ENCODE data around the gene GNAS-AS1.

Gene GNAS-AS1

DNA sequence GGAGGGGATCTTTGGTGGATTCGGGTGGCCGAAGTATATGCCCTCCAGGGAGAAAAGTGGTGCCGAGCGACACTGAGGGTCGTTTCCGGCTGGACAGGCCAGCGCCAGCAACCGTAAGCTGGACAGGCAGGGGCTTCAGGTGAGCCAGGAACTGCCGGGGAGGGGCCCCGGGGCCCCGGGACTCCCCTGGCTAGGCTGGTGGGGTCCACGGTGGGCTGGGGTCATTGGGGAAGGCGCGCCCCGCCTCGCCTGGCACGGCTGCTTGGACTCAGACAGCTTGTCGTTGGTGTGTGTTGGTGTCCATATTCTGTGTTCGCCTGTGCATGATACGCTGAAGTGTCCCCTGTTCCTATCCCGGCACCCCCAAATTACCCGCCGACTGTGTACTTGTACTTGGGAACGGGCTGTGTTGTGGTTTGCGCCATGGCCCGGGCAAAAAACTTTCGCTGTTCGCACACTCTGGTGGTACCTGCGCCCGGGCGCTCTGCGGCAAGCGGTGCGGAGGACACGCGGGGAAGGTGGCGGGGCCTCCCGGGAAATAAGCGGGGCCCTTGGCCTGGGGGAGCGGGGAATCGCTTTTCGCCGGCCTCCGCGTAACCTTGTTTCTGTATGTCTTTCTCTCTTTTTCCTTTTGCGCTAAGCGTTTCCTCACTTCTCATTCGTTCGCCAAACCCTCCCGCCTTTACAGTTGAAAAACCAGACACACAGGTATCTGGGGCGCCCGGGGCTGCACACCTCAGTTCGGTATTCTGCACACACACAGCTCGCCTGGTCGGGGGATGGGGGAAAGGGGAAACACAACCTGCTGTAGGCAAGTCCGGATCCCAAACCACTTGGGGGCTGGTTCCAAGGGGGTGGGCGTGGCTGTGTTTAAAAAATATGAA, 5.0 kb upstream of the GNAS-AS1 start:
- TF ChIP-seq, protein P1, sequence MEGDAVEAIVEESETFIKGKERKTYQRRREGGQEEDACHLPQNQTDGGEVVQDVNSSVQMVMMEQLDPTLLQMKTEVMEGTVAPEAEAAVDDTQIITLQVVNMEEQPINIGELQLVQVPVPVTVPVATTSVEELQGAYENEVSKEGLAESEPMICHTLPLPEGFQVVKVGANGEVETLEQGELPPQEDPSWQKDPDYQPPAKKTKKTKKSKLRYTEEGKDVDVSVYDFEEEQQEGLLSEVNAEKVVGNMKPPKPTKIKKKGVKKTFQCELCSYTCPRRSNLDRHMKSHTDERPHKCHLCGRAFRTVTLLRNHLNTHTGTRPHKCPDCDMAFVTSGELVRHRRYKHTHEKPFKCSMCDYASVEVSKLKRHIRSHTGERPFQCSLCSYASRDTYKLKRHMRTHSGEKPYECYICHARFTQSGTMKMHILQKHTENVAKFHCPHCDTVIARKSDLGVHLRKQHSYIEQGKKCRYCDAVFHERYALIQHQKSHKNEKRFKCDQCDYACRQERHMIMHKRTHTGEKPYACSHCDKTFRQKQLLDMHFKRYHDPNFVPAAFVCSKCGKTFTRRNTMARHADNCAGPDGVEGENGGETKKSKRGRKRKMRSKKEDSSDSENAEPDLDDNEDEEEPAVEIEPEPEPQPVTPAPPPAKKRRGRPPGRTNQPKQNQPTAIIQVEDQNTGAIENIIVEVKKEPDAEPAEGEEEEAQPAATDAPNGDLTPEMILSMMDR (IDR thresholded peaks at IDR 0.05) = no peak
- intact Hi-C loops (cut with DNase I; ENCODE audit: low total_unique reads) = no loop called here
- Histone ChIP-seq H3K36me3 (no peaks in the 10 kb centered on the region), H3K27me3 (peaks cover 0 to 68% of the 10 kb centered on the region in 2 donors), H3K27ac (no peak overlapping the region), H3K4me3 (no peak overlapping the region), H3K9me3 (no peaks in the 10 kb centered on the region), H3K4me1 (peaks cover 0 to 32% (median 21%) of the 10 kb centered on the region in 4 donors)
- DNase-seq = no peak

GRCh38 chr20:58854638-58855471, 4.2 kb upstream of the GNAS-AS1 start:
- no peak for DNase-seq
- Histone ChIP-seq H3K4me3 (peak overlapping the region; percentile 15 to 28), H3K27me3 (peaks cover 0 to 77% of the 10 kb centered on the region in 2 donors), H3K36me3 (no peaks in the 10 kb centered on the region), H3K27ac (no peak overlapping the region), H3K4me1 (peaks cover 0 to 32% (median 21%) of the 10 kb centered on the region in 4 donors), H3K9me3 (no peaks in the 10 kb centered on the region)
- TF ChIP-seq, protein P1 (IDR thresholded peaks at IDR 0.05) = no peak
- intact Hi-C loops (cut with DNase I; ENCODE audit: low total_unique reads) = no loop called here

GRCh38 chr20:58853976-58854637, 3.4 kb upstream of the GNAS-AS1 start:
- TF ChIP-seq, protein P1 (IDR thresholded peaks at IDR 0.05) = no peak
- Histone ChIP-seq H3K27ac (no peak overlapping the region), H3K36me3 (no peaks in the 10 kb centered on the region), H3K9me3 (no peaks in the 10 kb centered on the region), H3K4me1 (peaks cover 0 to 32% (median 21%) of the 10 kb centered on the region in 4 donors), H3K4me3 (peak overlapping the region; percentile 15 to 28), H3K27me3 (peaks cover 0 to 85% of the 10 kb centered on the region in 2 donors)
- intact Hi-C loops (cut with DNase I; ENCODE audit: low total_unique reads) = no loop called here
- DNase-seq = no peak

- Histone ChIP-seq H3K4me1 (peaks cover 0 to 32% (median 21%) of the 10 kb centered on the region in 4 donors), H3K27ac (no peak overlapping the region), H3K27me3 (peaks cover 0 to 86% of the 10 kb centered on the region in 2 donors), H3K4me3 (no peak overlapping the region), H3K9me3 (no peaks in the 10 kb centered on the region), H3K36me3 (no peaks in the 10 kb centered on the region)
- TF ChIP-seq, protein P1 (IDR thresholded peaks at IDR 0.05) = no peak
- no peak for DNase-seq
- intact Hi-C loops (cut with DNase I; ENCODE audit: low total_unique reads) = no loop called here
These were observed 2.8 kb upstream of the GNAS-AS1 start for GRCh38 chr20:58853466-58853865.

DNA sequence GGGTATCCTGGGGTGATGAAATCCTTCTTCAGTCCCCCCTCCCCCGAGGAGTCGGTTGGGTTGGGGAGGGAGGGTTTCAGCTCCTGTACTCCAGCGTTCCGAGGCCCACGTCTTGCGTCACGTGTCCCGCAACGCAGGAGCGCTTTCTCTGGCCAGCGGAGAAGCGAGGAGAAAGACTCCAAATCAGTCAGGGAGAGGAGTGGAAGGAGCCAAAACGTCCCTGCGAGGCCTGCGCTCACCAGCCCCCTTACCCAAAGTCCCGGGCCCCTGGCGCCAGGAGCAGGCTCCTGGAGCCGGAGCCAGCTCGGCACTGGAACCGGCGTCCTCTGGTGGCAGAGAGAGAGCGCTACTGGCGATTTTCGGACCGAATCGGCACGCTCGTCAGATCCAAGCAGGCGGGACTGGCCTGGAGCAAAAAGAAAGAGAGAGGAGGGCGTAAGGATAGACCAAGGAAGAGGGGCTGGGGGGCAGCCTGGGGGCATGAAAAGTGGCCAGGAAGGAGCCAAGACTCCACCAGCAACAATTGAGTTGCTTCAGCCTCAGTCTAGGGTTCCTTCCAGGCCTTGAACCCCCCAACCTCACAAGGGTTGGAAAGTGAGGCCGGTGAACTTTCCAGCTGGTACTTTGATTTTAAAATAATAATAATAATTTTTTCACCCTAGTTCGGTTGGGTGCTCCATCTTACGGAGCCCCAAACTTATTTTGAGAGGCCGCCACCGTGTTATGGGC, 2.0 kb upstream of the GNAS-AS1 start, which contains the start of gene GNAS:
TSS of gene GNAS (plus strand) at position 174 of the 729 bp plus-strand sequence.
- Histone ChIP-seq H3K36me3 (no peaks in the 10 kb centered on the region), H3K27ac (no peak within 1 kb of the TSS), H3K4me1 (peaks cover 0 to 32% (median 21%) of the 10 kb centered on the region in 4 donors), H3K27me3 (peaks cover 0 to 90% of the 10 kb centered on the region in 2 donors), H3K4me3 (peak within 1 kb of the TSS; percentile 21 to 48), H3K9me3 (no peaks in the 10 kb centered on the region)
- intact Hi-C loops (cut with DNase I; ENCODE audit: low total_unique reads) = no loop called here
- TF ChIP-seq, protein P1 (IDR thresholded peaks at IDR 0.05) = peak; percentile 33 to 38
- DNase-seq = no peak
